GM12878 (cell line): Measurements from ENCODE around the gene SCYGR1. TPM values are rescaled to one million over a fixed set of nuclear protein-coding genes. Genes with fewer than 3 reads are reported as not detected.
A peak's percentile ranks its signal among the peaks of the same experiment; 100 is the strongest.

ENCODE experiments used
- ATAC-seq: fragments of 200-7000 bp; cut with Tn5 transposase; 3 replicates; pipeline ENCODE4 v1.9.1; 2020; ENCODE audit warnings: mild to moderate bottlenecking, moderate library complexity
- BruUV-seq: library from RNA; stranded (reverse); fragments of 400-500 nt; replicated peaks from 2 replicates; lab custom pipeline; 2021; lab: Mats Ljungman, UMichigan
- CTCF ChIA-PET: fragments of 300-600 bp; sonication (Branson Sonifier 250); formaldehyde crosslinking; extraction: SDS; loops from one replicate; lab custom pipeline; 2021; ENCODE audit warnings: inconsistent platforms; lab: Yijun Ruan, JAX
- POLR2A ChIA-PET: fragments of 350-600 bp; formaldehyde crosslinking; extraction: SDS; loops from one replicate; lab custom pipeline; 2021; ENCODE audit warnings: inconsistent platforms; lab: Charles Lee
- RAD21 ChIA-PET: fragments of 300-600 bp; sonication (Branson Sonifier 250); formaldehyde crosslinking; loops from one replicate; lab custom pipeline; 2023; ENCODE audit warnings: antibody characterized with exemption; ENCODE audit not compliant: unreplicated experiment; lab: Charles Lee
- SMC1A ChIA-PET: fragments of 300-600 bp; sonication (Branson Sonifier 250); formaldehyde crosslinking; loops from one replicate; lab custom pipeline; 2023; ENCODE audit not compliant: unreplicated experiment, uncharacterized antibody; lab: Charles Lee
- DNase-seq: peaks from one replicate; pipeline ENCODE4 v3.0.0-alpha.2; 2011; ENCODE audit warnings: low read depth, low spot score
- FAIRE-seq: peaks from 3 replicates; lab custom pipeline; 2011; peaks lifted over from hg19 to GRCh38; lab: Jason Lieb, UNC
- H2AFZ ChIP-seq: 2 replicates; pipeline ENCODE4 v1.6.0; 2011; ENCODE audit warnings: low read depth, low read length, control low read depth; ENCODE audit not compliant: control insufficient read depth
- H3K27ac ChIP-seq: 2 replicates; pipeline ENCODE4 v1.5.1; 2011; ENCODE audit warnings: control low read depth; ENCODE audit not compliant: control insufficient read depth, insufficient read depth
- H3K27me3 ChIP-seq, 2 experiments: replicated peaks in 1 of 2; 2 replicates each; pipeline versions ENCODE4 v1.6.0 to v1.6.1; 2011; ENCODE audit warnings: low read length in 1 of 2; ENCODE audit not compliant: control insufficient read depth in 2 of 2, insufficient read depth in 2 of 2
- H3K36me3 ChIP-seq, 2 experiments: 2 replicates each; pipeline ENCODE4 v1.5.1; 2011; ENCODE audit warnings: low read length in 1 of 2; ENCODE audit not compliant: control insufficient read depth in 2 of 2, insufficient read depth in 2 of 2
- H3K4me1 ChIP-seq: 2 replicates; pipeline ENCODE4 v1.6.1; 2011; ENCODE audit warnings: mild to moderate bottlenecking, low read length, moderate library complexity, mixed read lengths; ENCODE audit not compliant: control insufficient read depth, insufficient read depth
- H3K4me2 ChIP-seq: 2 replicates; pipeline ENCODE4 v1.6.0; 2011; ENCODE audit warnings: control low read depth; ENCODE audit not compliant: control insufficient read depth, insufficient read depth
- H3K4me3 ChIP-seq: fragments of 200-600 bp; sonication (generic); 2 replicates; pipeline ENCODE4 v1.5.1; 2016
- H3K79me2 ChIP-seq: 2 replicates; pipeline ENCODE4 v1.6.0; 2011; ENCODE audit warnings: low read length; ENCODE audit not compliant: control insufficient read depth, insufficient read depth
- H3K9ac ChIP-seq: 2 replicates; pipeline ENCODE4 v1.8.0; 2011; ENCODE audit warnings: low read length, control low read depth, mixed read lengths; ENCODE audit not compliant: control insufficient read depth, insufficient read depth
- H3K9me3 ChIP-seq: replicated peaks from 3 replicates; pipeline ENCODE4 v1.5.1; 2011; ENCODE audit warnings: mild to moderate bottlenecking, low read length; ENCODE audit not compliant: control insufficient read depth, insufficient read depth
- H4K20me1 ChIP-seq: 2 replicates; pipeline ENCODE4 v1.6.0; 2011; ENCODE audit not compliant: control insufficient read depth, insufficient read depth
- CHD4 ChIP-seq: fragments of 200-600 bp; sonication (generic); IDR thresholded peaks from 2 replicates; pipeline ENCODE4 v1.6.1; 2016; ENCODE audit warnings: mild to moderate bottlenecking
- NR2F1 ChIP-seq: fragments of 450-650 bp; conservative IDR thresholded peaks from 2 replicates; pipeline ENCODE4 v1.6.1; 2017; ENCODE audit warnings: mild to moderate bottlenecking
- PML ChIP-seq: IDR thresholded peaks from 2 replicates; pipeline ENCODE4 v1.6.1; 2012; ENCODE audit warnings: low read length, inconsistent platforms
- POLR2A ChIP-seq: IDR thresholded peaks from 2 replicates; pipeline ENCODE4 v1.6.1; 2011; ENCODE audit warnings: low read depth, mild to moderate bottlenecking, low read length
- RB1 ChIP-seq: fragments of 450-650 bp; formaldehyde crosslinking; IDR thresholded peaks from 2 replicates; pipeline ENCODE4 v1.6.1; 2017; ENCODE audit warnings: mild to moderate bottlenecking, borderline replicate concordance
- RUNX3 ChIP-seq: IDR thresholded peaks from 2 replicates; pipeline ENCODE4 v1.6.1; 2012; ENCODE audit warnings: low read length, inconsistent platforms
- SIX5 ChIP-seq: IDR thresholded peaks from 2 replicates; pipeline ENCODE4 v1.6.1; 2011; ENCODE audit warnings: mild to moderate bottlenecking, low read depth, low read length, moderate library complexity; ENCODE audit not compliant: severe bottlenecking
- TCF12 ChIP-seq: IDR thresholded peaks from 2 replicates; pipeline ENCODE4 v1.6.1; 2011; ENCODE audit warnings: low read depth, mild to moderate bottlenecking, low read length
- YBX1 ChIP-seq: fragments of 450-650 bp; IDR thresholded peaks from 2 replicates; pipeline ENCODE4 v1.6.1; 2016; ENCODE audit warnings: antibody characterized with exemption
- ZNF24 ChIP-seq: fragments of 450-650 bp; IDR thresholded peaks from 2 replicates; pipeline ENCODE4 v1.6.1; 2017; ENCODE audit warnings: antibody characterized with exemption, mild to moderate bottlenecking
- WGBS: methylation state at CpG from one replicate; pipeline ENCODE4 v1.1.6; 2016; ENCODE audit warnings: low lambda C conversion rate; ENCODE audit not compliant: insufficient replicate concordance, insufficient coverage; ENCODE audit errors: missing lambda C conversion rate; 5-methylcytosine and 5-hydroxymethylcytosine counted together
- in situ Hi-C: fragments of 300-500 bp; cut with MboI; formaldehyde crosslinking; loops from 9 replicates; pipeline ENCODE4 v1.14.3; 2018; ENCODE audit warnings: mixed read lengths
- intact Hi-C: fragments of 100-400 bp; cut with micrococcal nuclease; formaldehyde crosslinking; loops from one replicate; pipeline ENCODE4 v1.14.2; 2022; ENCODE audit not compliant: unreplicated experiment
- polyA plus RNA-seq, 11 experiments: library from polyadenylated mRNA; depleted of rRNA in 4 of 11; unstranded in 6 of 11; stranded (reverse) in 5 of 11; fragments of >200 nt; fragmentation: Nextera tagmentation in 4 of 11; fragmentation: Illumina TruSeq in 1 of 11; extraction: Ambion mirVana in 4 of 11; extraction: Trizol in 1 of 11; gene quantifications; 1 replicate in 1 of 11; 2 replicates in 10 of 11; pipeline versions ENCODE4 v1.2.1 to v1.2.3, GENCODE V29; 2011 to 2016; ENCODE audit warnings: inconsistent platforms in 2 of 11, missing spikeins in 2 of 11, low read depth in 1 of 11
- total RNA-seq, 4 experiments: library from RNA; depleted of rRNA in 3 of 4; stranded (reverse); fragments of >200 nt in 3 of 4; fragmentation: Illumina TruSeq in 1 of 4; extraction: Trizol in 1 of 4; gene quantifications; 2 replicates each; pipeline versions ENCODE4 v1.2.1 to v1.2.3, GENCODE V29; 2013 to 2021
- TF ChIP-seq, protein P1 (sequence below): IDR thresholded peaks from 2 replicates; pipeline ENCODE4 v1.6.1; 2012; ENCODE audit warnings: low read depth, low read length, improper control_type of control experiment
- TF ChIP-seq, protein P2 (sequence below): IDR thresholded peaks from 2 replicates; pipeline ENCODE4 v1.6.1; 2011; ENCODE audit warnings: low read depth, low read length, improper control_type of control experiment, borderline replicate concordance
- TF ChIP-seq, protein P3 (sequence below): fragments of 450-650 bp; IDR thresholded peaks from 2 replicates; pipeline ENCODE4 v1.6.1; 2016; ENCODE audit warnings: mild to moderate bottlenecking
- TF ChIP-seq, protein P4 (sequence below): fragments of 450-650 bp; IDR thresholded peaks from 2 replicates; pipeline ENCODE4 v1.6.1; 2016; ENCODE audit warnings: mild to moderate bottlenecking

SCYGR1 gene
- total and polyA plus RNA-seq, 10 of the 15 experiments (the other 5 are each of a cell fraction or from before 2014, with no cell fraction given): not detected

DNA sequence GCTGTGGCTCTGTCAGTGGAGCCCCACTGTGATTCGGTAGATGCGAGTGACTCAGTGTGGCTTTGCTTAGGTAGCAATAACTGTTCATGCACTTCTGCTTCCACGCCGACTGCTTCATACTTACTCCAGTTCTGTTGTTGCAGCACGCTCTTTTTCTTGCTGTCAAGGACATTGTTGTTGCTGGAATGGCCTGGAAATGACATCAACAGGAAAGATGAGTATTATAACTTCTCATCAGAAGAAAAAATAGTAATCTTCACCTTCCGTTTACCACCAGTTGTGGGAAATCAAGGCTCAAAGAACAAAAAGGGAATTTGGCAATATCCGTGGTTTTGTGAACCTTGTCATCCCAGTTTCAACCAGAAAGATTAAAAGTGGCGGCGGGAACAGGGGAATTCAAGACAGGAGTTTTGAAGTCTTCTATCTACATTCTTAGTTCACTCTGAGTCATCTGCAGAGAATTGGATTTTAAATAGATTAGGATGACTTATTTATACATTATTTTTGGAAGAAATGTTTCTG is 16.9 kb downstream of the SCYGR1 start:
- in situ Hi-C loops: no loop called here
- no peaks in the 10 kb centered on the region for H3K36me3 ChIP-seq
- H3K9ac ChIP-seq: no peak overlapping the region
- no peak overlapping the region for H2AFZ ChIP-seq
- H3K79me2 ChIP-seq: no peaks in the 10 kb centered on the region
- no peaks in the 10 kb centered on the region for H3K9me3 ChIP-seq
- RAD21 ChIA-PET: interaction anchor here (1.3 kb wide), 1 partner anchor 22 kb away, joined by 3 read pairs; no protein-coding TSS in a partner anchor
- no peak overlapping the region for H3K4me2 ChIP-seq
- H3K27ac ChIP-seq: no peak overlapping the region
- no peaks in the 10 kb centered on the region for H3K4me1 ChIP-seq
- SMC1A ChIA-PET: no interaction called here
- CTCF ChIA-PET: no interaction called here
- H3K27me3 ChIP-seq: no peaks in the 10 kb centered on the region
- no peak for FAIRE-seq
- no peaks in the 10 kb centered on the region for H4K20me1 ChIP-seq
- POLR2A ChIA-PET: no interaction called here
- DNase-seq: no peak
- ATAC-seq: no peak
- intact Hi-C loops: no loop called here
- TF ChIP-seq, protein P1, sequence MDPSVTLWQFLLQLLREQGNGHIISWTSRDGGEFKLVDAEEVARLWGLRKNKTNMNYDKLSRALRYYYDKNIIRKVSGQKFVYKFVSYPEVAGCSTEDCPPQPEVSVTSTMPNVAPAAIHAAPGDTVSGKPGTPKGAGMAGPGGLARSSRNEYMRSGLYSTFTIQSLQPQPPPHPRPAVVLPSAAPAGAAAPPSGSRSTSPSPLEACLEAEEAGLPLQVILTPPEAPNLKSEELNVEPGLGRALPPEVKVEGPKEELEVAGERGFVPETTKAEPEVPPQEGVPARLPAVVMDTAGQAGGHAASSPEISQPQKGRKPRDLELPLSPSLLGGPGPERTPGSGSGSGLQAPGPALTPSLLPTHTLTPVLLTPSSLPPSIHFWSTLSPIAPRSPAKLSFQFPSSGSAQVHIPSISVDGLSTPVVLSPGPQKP: no peak
- peak; percentile 34 for TF ChIP-seq RUNX3
- no TSS peak for BruUV-seq
- H3K4me3 ChIP-seq: no peak overlapping the region
- 53% methylated on average over 9 of the region's 9 CpGs for WGBS

DNA sequence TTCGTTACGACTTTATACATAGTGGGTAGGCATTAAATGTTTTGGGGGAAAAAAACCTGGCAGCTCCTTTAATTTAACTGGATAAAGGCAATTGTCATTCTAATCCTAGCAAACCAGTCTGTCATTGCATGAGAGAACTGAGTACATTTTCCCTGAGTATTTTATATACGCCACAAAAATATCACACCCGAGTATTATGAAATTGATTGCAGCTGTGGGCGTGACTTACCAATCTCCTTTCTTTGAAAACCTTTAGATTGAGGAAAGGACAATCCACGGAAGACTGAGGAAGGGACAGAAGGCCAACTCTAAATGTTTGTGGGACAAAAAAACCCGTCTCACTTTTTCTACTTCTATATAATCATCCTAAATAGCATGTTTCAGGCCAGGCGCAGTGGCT is 17.7 kb downstream of the SCYGR1 start:
- no peaks in the 10 kb centered on the region for H3K36me3 ChIP-seq
- no peak for DNase-seq
- no peak overlapping the region for H3K9ac ChIP-seq
- SMC1A ChIA-PET: no interaction called here
- WGBS: 59% methylated on average over 8 of the region's 8 CpGs
- CTCF ChIA-PET: interaction anchor here (1.2 kb wide), 1 partner anchor 22 kb away, joined by 5 read pairs; no protein-coding TSS in a partner anchor
- FAIRE-seq: no peak
- ATAC-seq: no peak
- in situ Hi-C loops: no loop called here
- no peak overlapping the region for H3K4me3 ChIP-seq
- intact Hi-C loops: no loop called here
- no peak overlapping the region for H3K4me2 ChIP-seq
- RAD21 ChIA-PET: interaction anchor here (1.3 kb wide), 1 partner anchor 21 kb away, joined by 3 read pairs; no protein-coding TSS in a partner anchor
- POLR2A ChIA-PET: no interaction called here
- no peaks in the 10 kb centered on the region for H3K9me3 ChIP-seq
- no peaks in the 10 kb centered on the region for H3K27me3 ChIP-seq
- no peaks in the 10 kb centered on the region for H4K20me1 ChIP-seq
- H2AFZ ChIP-seq: no peak overlapping the region
- no peak overlapping the region for H3K27ac ChIP-seq
- H3K79me2 ChIP-seq: no peaks in the 10 kb centered on the region
- no TSS peak for BruUV-seq
- no peaks in the 10 kb centered on the region for H3K4me1 ChIP-seq
- TF ChIP-seq, protein P2, sequence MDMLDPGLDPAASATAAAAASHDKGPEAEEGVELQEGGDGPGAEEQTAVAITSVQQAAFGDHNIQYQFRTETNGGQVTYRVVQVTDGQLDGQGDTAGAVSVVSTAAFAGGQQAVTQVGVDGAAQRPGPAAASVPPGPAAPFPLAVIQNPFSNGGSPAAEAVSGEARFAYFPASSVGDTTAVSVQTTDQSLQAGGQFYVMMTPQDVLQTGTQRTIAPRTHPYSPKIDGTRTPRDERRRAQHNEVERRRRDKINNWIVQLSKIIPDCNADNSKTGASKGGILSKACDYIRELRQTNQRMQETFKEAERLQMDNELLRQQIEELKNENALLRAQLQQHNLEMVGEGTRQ: no peak
- TF ChIP-seq NR2F1 (no peak), SIX5 (no peak), ZNF24 (no peak), CHD4 (no peak), POLR2A (no peak), YBX1 (no peak), TCF12 (no peak), RB1 (no peak), PML (no peak)
- TF ChIP-seq, protein P3, sequence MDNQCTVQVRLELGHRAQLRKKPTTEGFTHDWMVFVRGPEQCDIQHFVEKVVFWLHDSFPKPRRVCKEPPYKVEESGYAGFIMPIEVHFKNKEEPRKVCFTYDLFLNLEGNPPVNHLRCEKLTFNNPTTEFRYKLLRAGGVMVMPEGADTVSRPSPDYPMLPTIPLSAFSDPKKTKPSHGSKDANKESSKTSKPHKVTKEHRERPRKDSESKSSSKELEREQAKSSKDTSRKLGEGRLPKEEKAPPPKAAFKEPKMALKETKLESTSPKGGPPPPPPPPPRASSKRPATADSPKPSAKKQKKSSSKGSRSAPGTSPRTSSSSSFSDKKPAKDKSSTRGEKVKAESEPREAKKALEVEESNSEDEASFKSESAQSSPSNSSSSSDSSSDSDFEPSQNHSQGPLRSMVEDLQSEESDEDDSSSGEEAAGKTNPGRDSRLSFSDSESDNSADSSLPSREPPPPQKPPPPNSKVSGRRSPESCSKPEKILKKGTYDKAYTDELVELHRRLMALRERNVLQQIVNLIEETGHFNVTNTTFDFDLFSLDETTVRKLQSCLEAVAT: no peak
- TF ChIP-seq, protein P4, sequence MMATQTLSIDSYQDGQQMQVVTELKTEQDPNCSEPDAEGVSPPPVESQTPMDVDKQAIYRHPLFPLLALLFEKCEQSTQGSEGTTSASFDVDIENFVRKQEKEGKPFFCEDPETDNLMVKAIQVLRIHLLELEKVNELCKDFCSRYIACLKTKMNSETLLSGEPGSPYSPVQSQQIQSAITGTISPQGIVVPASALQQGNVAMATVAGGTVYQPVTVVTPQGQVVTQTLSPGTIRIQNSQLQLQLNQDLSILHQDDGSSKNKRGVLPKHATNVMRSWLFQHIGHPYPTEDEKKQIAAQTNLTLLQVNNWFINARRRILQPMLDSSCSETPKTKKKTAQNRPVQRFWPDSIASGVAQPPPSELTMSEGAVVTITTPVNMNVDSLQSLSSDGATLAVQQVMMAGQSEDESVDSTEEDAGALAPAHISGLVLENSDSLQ: no peak
